Stimulated activated naive CD8-positive, alpha-beta T cell treated with anti-CD3 and anti-CD28 coated beads, Interleukin-15, Interleukin-2, amounts not matched to agents 100 ng/mL and 50 ng/mL, for 24 hours (primary cell): Measurements from ENCODE around the gene CLCNKA.
"Not testable (repeated sequence)": the region's sequence is repeated elsewhere in the genome, so short reads cannot be mapped to it uniquely, and the experiment has no call there.

Source experiments
- H3K27ac Mint-ChIP-seq: one replicate; pipeline ENCODE4 v1.8.0; 2021; ENCODE audit warnings: mild to moderate bottlenecking, mixed read lengths
- H3K27me3 Mint-ChIP-seq: one replicate; pipeline ENCODE4 v1.8.0; 2021; ENCODE audit warnings: mixed read lengths
- H3K36me3 Mint-ChIP-seq: one replicate; pipeline ENCODE4 v1.8.0; 2021; ENCODE audit warnings: low read depth, mixed read lengths
- H3K4me1 Mint-ChIP-seq: one replicate; pipeline ENCODE4 v1.8.0; 2021; ENCODE audit warnings: low read depth, mixed read lengths
- H3K4me3 Mint-ChIP-seq: one replicate; pipeline ENCODE4 v1.8.0; 2021; ENCODE audit warnings: mild to moderate bottlenecking, mixed read lengths
- H3K9me3 Mint-ChIP-seq: one replicate; pipeline ENCODE4 v1.8.0; 2021; ENCODE audit warnings: mixed read lengths

Gene CLCNKA

DNA sequence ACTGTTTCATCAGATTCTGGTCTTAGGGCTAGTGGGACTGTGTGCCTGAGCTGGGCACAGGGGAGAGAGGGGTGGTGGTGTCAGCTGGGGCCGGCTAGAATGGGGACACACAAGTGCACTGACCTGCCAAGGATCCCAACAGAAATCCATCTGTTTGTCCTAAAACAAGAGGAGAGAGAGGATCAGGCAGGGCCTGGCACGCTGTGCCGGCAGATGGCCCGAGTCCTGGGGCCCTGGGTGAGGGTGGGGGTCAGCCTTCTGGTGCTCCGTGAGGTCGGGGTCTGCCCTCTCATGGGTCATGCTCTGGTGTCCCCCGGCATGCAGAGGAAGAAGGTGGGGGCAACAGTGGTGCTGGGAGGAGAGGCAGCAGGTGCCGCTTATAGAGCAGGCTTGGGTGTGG lies 18.0 kb downstream of the CLCNKA start:
- H3K4me3 Mint-ChIP-seq, H3K27ac Mint-ChIP-seq, H3K27me3 Mint-ChIP-seq, H3K4me1 Mint-ChIP-seq, H3K36me3 Mint-ChIP-seq, H3K9me3 Mint-ChIP-seq: not testable (repeated sequence)

DNA sequence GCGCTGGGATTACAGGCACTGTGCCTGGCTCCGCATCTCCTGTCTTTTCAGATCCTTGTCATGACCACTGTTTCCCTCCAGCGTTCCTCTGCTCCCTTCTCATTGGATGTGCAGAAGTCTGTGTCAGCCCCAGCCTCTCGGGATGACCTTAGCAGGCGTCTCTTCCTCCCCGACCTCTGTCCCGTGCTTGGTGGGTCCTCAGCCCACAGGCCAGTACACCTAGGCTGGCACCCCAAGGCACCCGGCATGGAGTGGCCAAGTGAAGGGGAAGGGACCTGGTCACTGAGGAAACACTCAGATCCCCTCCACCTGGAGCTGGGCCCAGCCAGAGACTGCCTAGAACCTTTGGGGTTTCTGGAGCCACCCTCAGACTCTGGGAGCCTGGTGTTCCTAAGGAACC lies 19.4 kb downstream of the CLCNKA start:
- H3K27ac Mint-ChIP-seq: no peak overlapping the region
- no peaks in the 10 kb centered on the region for H3K4me1 Mint-ChIP-seq
- H3K9me3 Mint-ChIP-seq: no peaks in the 10 kb centered on the region
- no peaks in the 10 kb centered on the region for H3K27me3 Mint-ChIP-seq
- no peaks in the 10 kb centered on the region for H3K36me3 Mint-ChIP-seq
- H3K4me3 Mint-ChIP-seq: no peak overlapping the region

DNA sequence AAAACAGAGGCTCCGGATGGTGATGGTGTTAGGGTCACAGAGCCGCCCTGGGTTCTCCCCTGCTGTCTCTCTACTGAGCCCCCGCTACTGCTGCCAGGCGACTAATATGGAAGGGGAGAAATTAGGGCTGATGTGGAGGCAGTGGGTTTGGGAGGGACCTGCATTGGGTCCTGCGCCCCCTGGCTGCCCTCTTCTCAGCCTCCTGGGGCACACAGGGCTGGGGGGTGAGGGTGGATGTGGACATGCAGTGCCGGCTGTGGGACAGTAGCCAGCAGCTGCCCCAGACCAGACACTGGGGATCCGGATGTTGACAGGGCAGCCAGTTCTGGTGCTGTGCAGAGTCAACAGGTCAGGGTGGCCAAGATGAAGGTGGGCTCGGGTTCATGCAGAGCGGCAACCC lies 20.3 kb downstream of the CLCNKA start:
- Mint-ChIP-seq H3K4me1 (no peaks in the 10 kb centered on the region), H3K4me3 (no peak overlapping the region), H3K27me3 (no peaks in the 10 kb centered on the region), H3K9me3 (no peaks in the 10 kb centered on the region), H3K36me3 (no peaks in the 10 kb centered on the region), H3K27ac (no peak overlapping the region)

DNA sequence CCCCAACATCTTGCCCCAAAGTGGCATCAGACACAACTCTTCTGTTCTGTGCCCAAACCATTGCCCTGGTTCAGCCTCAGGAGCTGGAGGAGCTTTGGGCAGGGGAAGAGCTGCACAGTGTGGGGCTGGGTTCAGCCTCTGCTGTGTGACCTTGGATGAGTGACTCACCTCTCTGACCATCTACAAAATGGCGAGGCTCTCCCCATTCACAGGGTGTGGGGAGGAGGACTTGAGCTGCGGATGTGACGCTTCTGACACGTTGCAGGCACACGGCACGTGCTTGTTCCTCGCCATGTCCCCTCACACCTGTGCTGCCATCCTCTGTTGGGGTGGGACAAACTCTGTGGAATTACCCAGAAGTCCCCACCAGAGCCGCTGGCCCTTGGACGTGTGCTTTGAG lies 20.8 kb downstream of the CLCNKA start:
- H3K27ac Mint-ChIP-seq, H3K9me3 Mint-ChIP-seq, H3K36me3 Mint-ChIP-seq, H3K4me1 Mint-ChIP-seq, H3K27me3 Mint-ChIP-seq, H3K4me3 Mint-ChIP-seq: not testable (repeated sequence)

DNA sequence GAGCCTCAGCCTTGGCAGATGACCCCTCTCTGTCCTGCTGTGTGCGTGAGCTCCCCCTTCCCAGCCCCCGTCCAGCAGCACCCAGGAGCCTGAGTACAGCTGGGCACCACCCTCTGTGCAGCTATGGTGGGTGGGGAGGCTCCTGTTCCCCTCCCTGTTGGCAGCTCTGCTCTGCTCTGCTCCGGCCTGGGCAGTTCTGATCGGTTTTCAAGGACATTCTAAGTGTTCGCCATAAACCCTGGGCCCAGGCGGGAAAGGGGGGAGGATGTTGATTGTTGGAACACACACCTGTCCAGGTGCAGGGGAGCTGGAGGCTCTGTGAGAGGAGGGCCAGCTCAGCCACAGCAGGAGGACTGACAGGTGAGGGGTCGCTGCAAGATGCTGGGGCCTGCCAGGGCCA lies 21.7 kb downstream of the CLCNKA start, which contains the start of gene CLCNKB:
Gene CLCNKB, plus strand, starts transcription at position 262 of the 400 bp plus-strand sequence. CDS start 711 bp downstream, outside the sequence.
- H3K4me1 Mint-ChIP-seq: no peaks in the 10 kb centered on the region
- no peaks in the 10 kb centered on the region for H3K9me3 Mint-ChIP-seq
- no peaks in the 10 kb centered on the region for H3K27me3 Mint-ChIP-seq
- no peak within 1 kb of the TSS for H3K27ac Mint-ChIP-seq
- no peaks in the 10 kb centered on the region for H3K36me3 Mint-ChIP-seq
- H3K4me3 Mint-ChIP-seq: no peak within 1 kb of the TSS

DNA sequence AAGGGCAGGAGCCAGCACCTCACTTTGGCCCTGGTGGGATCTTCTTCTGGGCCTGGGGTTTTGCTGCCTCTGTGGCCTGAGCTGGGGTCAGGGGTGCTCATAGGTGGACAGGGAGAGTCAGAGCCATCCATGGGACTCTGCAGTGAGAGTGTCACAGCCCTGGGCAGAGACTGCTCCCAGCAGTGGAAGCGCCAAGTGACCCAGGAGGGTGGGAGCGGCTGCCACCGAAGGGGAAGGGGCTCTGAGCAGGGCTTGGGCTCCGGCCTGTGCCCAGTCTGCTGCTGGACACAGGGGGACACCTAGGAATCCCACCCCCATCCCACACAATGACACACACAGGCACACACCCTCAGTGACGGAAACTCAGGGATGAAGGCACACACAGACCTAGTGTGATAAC lies 22.1 kb downstream of the CLCNKA start:
- Mint-ChIP-seq H3K9me3 (no peaks in the 10 kb centered on the region), H3K27ac (no peak overlapping the region), H3K4me1 (no peaks in the 10 kb centered on the region), H3K27me3 (no peaks in the 10 kb centered on the region), H3K36me3 (no peaks in the 10 kb centered on the region), H3K4me3 (no peak overlapping the region)

DNA sequence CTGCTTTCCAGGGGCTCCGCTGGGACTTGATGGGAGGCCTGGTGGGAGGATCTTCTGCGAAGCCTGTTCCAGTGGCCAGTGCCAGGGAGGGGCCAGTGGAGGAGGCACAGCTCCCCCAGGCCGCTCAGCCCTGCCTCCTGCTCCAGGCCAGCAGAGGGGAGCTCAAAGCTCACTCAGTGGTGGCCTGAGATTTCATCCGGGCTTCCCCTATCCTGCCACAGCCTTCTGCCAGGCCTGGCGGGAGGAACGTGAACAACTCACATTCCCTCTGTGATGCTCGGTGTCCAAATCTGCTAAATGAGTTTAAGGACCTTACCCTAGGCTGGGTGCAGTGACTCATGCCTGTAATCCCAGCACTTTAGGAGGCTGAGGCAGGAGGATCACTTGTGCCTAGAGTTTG lies 25.0 kb downstream of the CLCNKA start:
- no peaks in the 10 kb centered on the region for H3K9me3 Mint-ChIP-seq
- H3K4me3 Mint-ChIP-seq: no peak overlapping the region
- H3K27me3 Mint-ChIP-seq: no peaks in the 10 kb centered on the region
- H3K36me3 Mint-ChIP-seq: no peaks in the 10 kb centered on the region
- no peak overlapping the region for H3K27ac Mint-ChIP-seq
- no peaks in the 10 kb centered on the region for H3K4me1 Mint-ChIP-seq

DNA sequence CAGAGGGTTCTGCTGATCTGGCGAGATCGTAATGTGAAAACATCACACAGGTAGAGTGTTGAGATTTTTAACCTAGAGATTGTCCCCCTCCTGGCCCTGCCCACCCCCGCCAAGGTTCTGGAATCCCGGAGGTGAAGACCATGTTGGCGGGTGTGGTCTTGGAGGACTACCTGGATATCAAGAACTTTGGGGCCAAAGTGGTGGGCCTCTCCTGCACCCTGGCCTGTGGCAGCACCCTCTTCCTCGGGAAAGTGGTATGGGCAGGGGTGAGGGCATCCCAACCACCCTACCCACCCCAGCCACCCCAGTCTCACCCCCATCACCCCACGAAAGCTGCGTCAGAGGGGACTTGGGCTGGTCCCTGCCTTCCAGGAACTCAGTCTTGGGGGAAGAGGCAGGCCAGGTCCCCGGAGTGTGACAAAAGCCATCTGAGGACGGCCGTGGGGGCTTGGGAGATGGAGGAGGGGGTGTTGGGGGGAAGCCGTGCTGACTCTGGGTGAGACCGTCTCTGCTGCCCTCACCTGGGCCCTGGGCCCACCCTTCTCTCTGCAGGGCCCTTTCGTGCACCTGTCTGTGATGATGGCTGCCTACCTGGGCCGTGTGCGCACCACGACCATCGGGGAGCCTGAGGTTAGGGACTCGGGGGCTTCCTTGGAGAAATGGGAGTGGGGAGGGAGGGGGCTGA lies 26.1 kb downstream of the CLCNKA start:
- Mint-ChIP-seq H3K27ac (no peak overlapping the region), H3K27me3 (no peaks in the 10 kb centered on the region), H3K4me3 (no peak overlapping the region), H3K4me1 (no peaks in the 10 kb centered on the region), H3K9me3 (no peaks in the 10 kb centered on the region), H3K36me3 (no peaks in the 10 kb centered on the region)

DNA sequence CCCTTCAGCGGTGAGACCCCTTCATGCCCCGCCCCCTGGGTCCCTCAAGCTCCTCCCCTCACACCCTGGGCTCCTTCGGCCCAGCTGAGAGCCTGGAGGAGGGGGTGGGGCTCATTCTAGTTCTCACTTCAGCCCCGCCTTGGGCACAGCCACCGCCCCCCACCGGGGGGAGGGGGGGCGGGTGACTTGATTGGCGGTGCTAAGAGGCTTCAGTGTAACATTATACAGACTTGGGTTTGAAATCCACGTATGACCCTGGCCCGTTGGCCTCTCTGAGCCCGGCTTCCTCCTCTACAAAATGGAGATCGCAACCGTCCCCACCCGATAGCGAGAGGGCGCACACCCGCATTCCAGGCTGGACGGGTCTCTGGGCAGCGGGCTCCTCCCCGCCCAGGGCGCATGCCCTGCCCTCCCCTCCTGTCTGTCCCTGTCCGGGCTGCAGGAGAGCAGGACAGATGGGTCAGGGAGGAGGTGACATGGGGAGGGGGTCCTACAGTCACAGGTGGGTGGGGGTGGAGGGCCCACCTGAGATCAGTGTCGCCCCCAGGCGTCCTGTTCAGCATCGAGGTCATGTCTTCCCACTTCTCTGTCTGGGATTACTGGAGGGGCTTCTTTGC lies 26.8 kb downstream of the CLCNKA start:
- Mint-ChIP-seq H3K36me3 (no peaks in the 10 kb centered on the region), H3K4me1 (no peaks in the 10 kb centered on the region), H3K27me3 (no peaks in the 10 kb centered on the region), H3K9me3 (no peaks in the 10 kb centered on the region), H3K27ac (no peak overlapping the region), H3K4me3 (no peak overlapping the region)

DNA sequence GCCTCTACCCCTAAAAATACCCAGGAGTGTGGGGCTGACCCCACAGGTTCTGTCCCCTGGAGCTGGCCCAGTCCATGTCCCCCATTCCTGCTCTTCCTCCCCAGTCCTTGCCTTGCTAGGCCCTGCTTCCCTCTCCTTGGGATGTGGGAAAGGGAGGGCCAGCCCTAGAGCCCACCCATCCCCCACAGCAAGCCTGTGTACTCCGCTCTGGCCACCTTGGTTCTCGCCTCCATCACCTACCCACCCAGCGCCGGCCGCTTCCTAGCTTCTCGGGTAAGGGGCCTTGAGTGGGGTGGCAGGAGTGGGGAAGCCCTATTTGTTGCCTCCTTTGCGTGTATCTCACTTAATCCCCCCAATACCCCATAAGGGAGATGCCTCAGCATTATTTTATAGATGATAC lies 28.5 kb downstream of the CLCNKA start:
- no peaks in the 10 kb centered on the region for H3K9me3 Mint-ChIP-seq
- no peak overlapping the region for H3K27ac Mint-ChIP-seq
- H3K4me3 Mint-ChIP-seq: no peak overlapping the region
- no peaks in the 10 kb centered on the region for H3K27me3 Mint-ChIP-seq
- H3K4me1 Mint-ChIP-seq: no peaks in the 10 kb centered on the region
- H3K36me3 Mint-ChIP-seq: no peaks in the 10 kb centered on the region

DNA sequence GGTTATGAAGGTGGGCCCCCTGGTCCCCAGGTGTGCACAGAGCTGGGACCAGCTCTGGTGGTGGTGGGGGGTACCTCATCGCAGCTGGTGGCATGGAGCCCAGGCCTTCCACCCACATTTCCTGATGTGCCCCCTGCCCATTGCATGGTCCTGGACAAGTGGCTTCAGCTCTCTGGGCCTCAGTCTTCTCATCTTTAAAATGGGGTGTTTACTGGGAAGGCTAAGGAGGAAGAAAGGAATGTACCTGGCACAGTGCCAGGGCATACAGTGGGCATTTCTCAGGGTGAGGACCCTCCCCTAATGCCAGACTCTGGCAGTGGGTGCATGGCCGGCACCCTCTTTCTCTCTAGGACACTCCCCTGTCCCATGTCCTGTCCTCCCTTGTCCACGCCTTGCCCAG lies 29.2 kb downstream of the CLCNKA start:
- H3K4me1 Mint-ChIP-seq: no peaks in the 10 kb centered on the region
- no peak overlapping the region for H3K4me3 Mint-ChIP-seq
- no peaks in the 10 kb centered on the region for H3K36me3 Mint-ChIP-seq
- no peaks in the 10 kb centered on the region for H3K9me3 Mint-ChIP-seq
- no peak overlapping the region for H3K27ac Mint-ChIP-seq
- H3K27me3 Mint-ChIP-seq: no peaks in the 10 kb centered on the region

DNA sequence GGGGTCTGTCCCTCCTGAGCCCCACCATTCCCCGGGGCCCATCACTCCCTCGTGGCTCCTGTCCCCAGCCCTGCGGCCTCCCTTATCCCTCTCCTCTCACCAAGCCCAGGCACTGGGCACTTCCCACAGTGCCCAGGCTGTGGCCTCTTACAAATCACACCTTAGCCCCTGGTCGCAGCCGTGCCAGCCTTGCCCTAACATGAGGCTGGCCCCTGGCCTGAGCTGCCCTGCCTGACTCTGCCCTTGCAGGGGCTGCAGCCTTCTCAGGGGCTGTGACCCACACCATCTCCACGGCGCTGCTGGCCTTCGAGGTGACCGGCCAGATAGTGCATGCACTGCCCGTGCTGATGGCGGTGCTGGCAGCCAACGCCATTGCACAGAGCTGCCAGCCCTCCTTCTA lies 30.1 kb downstream of the CLCNKA start:
- not testable (repeated sequence) for H3K9me3 Mint-ChIP-seq, H3K27ac Mint-ChIP-seq, H3K4me1 Mint-ChIP-seq, H3K36me3 Mint-ChIP-seq, H3K27me3 Mint-ChIP-seq, H3K4me3 Mint-ChIP-seq

DNA sequence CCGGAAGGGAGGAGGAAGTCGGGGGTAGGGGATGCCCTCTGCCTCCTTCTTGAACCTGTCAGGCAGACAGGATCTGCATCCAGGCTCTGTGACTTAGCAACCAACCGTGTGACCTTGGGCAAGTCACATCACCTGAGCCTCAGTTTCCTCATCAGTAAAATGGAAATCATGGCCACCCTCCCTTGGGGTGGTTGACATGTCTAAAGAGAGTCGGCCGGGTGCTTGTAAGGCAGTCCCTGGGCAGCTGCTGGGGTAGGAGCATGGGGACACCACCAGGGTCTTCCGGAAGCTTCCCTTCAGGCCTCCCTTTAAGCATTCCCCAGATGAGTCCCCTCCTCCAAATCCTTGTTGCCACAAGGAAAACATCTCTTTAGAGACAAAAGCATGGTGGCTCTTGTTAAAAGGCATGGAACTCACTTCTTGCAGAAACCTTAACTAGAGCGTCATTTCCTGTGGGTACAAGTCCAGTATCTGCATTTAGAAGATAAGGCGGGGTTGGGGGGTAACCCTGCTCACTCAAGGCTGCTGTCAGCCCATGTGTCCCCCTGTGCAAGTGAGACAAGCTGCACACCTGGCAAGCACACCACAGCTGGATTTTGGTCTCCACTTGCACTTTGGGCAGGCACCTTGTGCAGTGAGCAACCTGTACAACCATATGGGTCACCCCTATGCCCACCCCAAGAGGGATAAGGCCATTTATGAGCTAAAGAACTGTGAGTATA lies 32.1 kb downstream of the CLCNKA start:
- Mint-ChIP-seq H3K9me3 (no peaks in the 10 kb centered on the region), H3K27me3 (no peaks in the 10 kb centered on the region), H3K36me3 (no peaks in the 10 kb centered on the region), H3K4me1 (no peaks in the 10 kb centered on the region), H3K4me3 (no peak overlapping the region), H3K27ac (no peak overlapping the region)

DNA sequence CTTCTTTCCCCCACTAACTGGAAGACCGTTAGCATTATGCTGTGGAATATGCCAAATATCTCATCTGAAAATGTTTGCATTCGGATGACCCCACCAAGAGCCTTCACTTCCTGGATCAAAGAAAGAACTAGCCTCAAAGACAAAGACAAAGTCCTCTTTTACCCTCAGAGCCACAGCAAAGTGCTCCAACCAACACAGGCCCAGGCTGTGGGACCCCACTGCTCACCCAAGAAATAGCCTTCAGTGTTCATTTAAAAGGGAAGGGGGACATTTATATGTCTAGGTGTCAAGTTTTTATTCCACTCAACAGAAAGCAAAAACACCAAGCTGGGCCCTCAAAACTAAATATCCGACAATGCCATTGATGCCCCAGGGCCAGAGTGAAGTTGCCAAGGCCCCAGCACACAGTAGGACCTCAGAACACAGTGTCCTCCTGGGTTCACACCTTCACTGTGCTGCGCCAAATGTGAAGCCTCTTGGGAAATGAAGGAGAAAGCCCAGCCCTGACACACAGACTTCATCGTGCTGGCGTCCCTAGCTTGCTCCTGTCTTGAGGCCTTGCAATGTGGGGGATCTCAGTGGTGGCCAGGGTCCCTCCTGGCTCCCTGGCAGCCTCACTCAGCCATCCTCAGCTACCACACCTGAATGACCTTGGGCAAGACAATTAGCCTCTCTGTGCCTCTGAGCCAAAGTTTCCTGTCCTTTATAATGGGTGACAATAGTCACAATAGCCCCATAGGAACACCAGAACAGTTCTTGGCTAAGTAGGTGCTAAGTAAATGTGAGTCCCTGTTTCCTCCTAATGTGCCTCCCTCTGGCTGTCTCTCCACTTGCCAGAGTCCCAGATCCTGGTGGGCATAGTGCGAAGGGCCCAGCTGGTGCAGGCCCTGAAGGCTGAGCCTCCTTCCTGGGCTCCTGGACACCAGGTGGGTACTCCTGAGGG lies 33.0 kb downstream of the CLCNKA start:
- Mint-ChIP-seq H3K36me3 (no peaks in the 10 kb centered on the region), H3K4me3 (no peak overlapping the region), H3K4me1 (no peaks in the 10 kb centered on the region), H3K27ac (no peak overlapping the region), H3K9me3 (no peaks in the 10 kb centered on the region), H3K27me3 (no peaks in the 10 kb centered on the region)
